Kidney (tissue), 14 donors: ENCODE measurements around the gene ZSCAN12. TPM values are rescaled to one million over a fixed set of nuclear protein-coding genes. Genes with fewer than 3 reads are reported as not detected.

ENCODE experiments used
- DNase-seq, 5 donors: peaks; one replicate each; pipeline ENCODE4 v3.0.0-alpha.2; 2013 to 2020
- FAIRE-seq: peaks from 2 replicates; lab custom pipeline; 2012; peaks lifted over from hg19 to GRCh38; lab: Jason Lieb, UNC
- H3K27ac ChIP-seq, 2 donors: one replicate each; pipeline ENCODE4 v1.7.0; 2013; ENCODE audit warnings: low read depth in 2 of 2, low read length in 2 of 2, inconsistent platforms in 1 of 2
- H3K27me3 ChIP-seq: one replicate; pipeline ENCODE4 v1.7.1; 2013; ENCODE audit warnings: low read length, inconsistent platforms; ENCODE audit not compliant: control insufficient read depth, insufficient read depth
- H3K36me3 ChIP-seq, 3 donors: one replicate each; pipeline versions ENCODE4 v1.7.0 to v1.7.1; 2013; ENCODE audit warnings: low read length in 3 of 3, control low read depth in 1 of 3, inconsistent platforms in 1 of 3; ENCODE audit not compliant: insufficient read depth in 3 of 3, control insufficient read depth in 2 of 3
- H3K4me1 ChIP-seq, 3 donors: one replicate each; pipeline versions ENCODE4 v1.7.0 to v1.7.1; 2013; ENCODE audit warnings: low read length in 3 of 3, inconsistent platforms in 1 of 3, low read depth in 1 of 3; ENCODE audit not compliant: control insufficient read depth in 2 of 3, insufficient read depth in 2 of 3
- H3K4me3 ChIP-seq, 3 donors: one replicate each; pipeline versions ENCODE4 v1.7.0 to v1.8.1; 2013; ENCODE audit warnings: low read length in 3 of 3, control low read depth in 1 of 3, inconsistent platforms in 1 of 3
- H3K9ac ChIP-seq, 3 donors: one replicate each; pipeline versions ENCODE4 v1.7.0 to v1.7.1; 2013; ENCODE audit warnings: low read length in 3 of 3, control low read depth in 1 of 3, inconsistent platforms in 1 of 3
- H3K9me3 ChIP-seq, 3 donors: one replicate each; pipeline versions ENCODE4 v1.7.0 to v1.7.1; 2013; ENCODE audit warnings: low read length in 3 of 3, control low read depth in 1 of 3, inconsistent platforms in 1 of 3; ENCODE audit not compliant: control insufficient read depth in 2 of 3, insufficient read depth in 1 of 3
- CTCF ChIP-seq: IDR thresholded peaks from 3 replicates; pipeline ENCODE4 v1.5.1; 2012; ENCODE audit warnings: mild to moderate bottlenecking, moderate library complexity, borderline replicate concordance; ENCODE audit not compliant: insufficient read depth; ENCODE audit errors: extremely low read depth
- intact Hi-C: fragments of 100-400 bp; cut with DNase I; formaldehyde crosslinking; loops from one replicate; pipeline ENCODE4 v1.11.1; 2022
- polyA plus RNA-seq: library from polyadenylated mRNA; stranded (reverse); fragments of 350-450 nt; fragmentation: Illumina TruSeq; extraction: RNeasy Lipid Tissue Mini Kit (QIAGEN cat#74804); gene quantifications from one replicate; pipeline ENCODE4 v1.2.3, GENCODE V29; 2014; ENCODE audit warnings: low read depth, low replicate concordance; ENCODE audit not compliant: insufficient read depth
- total RNA-seq: library from RNA; stranded (reverse); fragmentation: NEBNext Ultra II Directional; extraction: Animal tissue kit (Norgen Biotek cat#: 25700); gene quantifications from one replicate; pipeline ENCODE4 v1.2.1, GENCODE V29; 2021
- donor health status: control.
- donor health status: control.
- donor health status: control.
- donor health status: control.
- donor health status: control.
- donor health status: DM: yes; HTN: yes; CAD: no.
- donor health status: Normal renal cell carcinoma (clear cell type).

The ZSCAN12 gene
- total and polyA plus RNA-seq, 2 donors from 2014 or later, result 1.3 to 7.9 TPM

- H3K27me3 ChIP-seq, result no peaks in the 10 kb centered on the region
- no peak for TF ChIP-seq CTCF
- H3K9ac ChIP-seq, result no peak overlapping the region
- intact Hi-C loops, result no loop called here
- DNase-seq, result peak in 2 of 5 donors; percentile 13 to 30
- H3K9me3 ChIP-seq, result no peaks in the 10 kb centered on the region
- H3K4me3 ChIP-seq, result no peak overlapping the region
- H3K36me3 ChIP-seq, result peaks cover 7 to 21% (median 18%) of the 10 kb centered on the region in 3 donors
- H3K4me1 ChIP-seq, result peaks cover 0 to 3% (median 0%) of the 10 kb centered on the region in 3 donors
- no peak for FAIRE-seq
- no peak overlapping the region for H3K27ac ChIP-seq
Observed at GRCh38 chr6:28393912-28394662, 5.5 kb downstream of the ZSCAN12 start.

- Histone ChIP-seq H3K27me3 (no peaks in the 10 kb centered on the region), H3K36me3 (peaks cover 7 to 28% (median 21%) of the 10 kb centered on the region in 3 donors), H3K4me1 (no peaks in the 10 kb centered on the region), H3K9me3 (no peaks in the 10 kb centered on the region), H3K9ac (no peak overlapping the region), H3K27ac (no peak overlapping the region), H3K4me3 (no peak overlapping the region)
- FAIRE-seq, result no peak
- intact Hi-C loops, result no loop called here
- no peak for TF ChIP-seq CTCF
- no peak for DNase-seq
Observed at GRCh38 chr6:28390688-28391087, 8.9 kb downstream of the ZSCAN12 start.

- no peaks in the 10 kb centered on the region for H3K27me3 ChIP-seq
- TF ChIP-seq CTCF, result no peak
- H3K9me3 ChIP-seq, result no peaks in the 10 kb centered on the region
- no peak overlapping the region for H3K9ac ChIP-seq
- no peaks in the 10 kb centered on the region for H3K4me1 ChIP-seq
- intact Hi-C loops, result no loop called here
- no peak overlapping the region for H3K4me3 ChIP-seq
- FAIRE-seq, result no peak
- no peak overlapping the region for H3K27ac ChIP-seq
- no peak for DNase-seq
- H3K36me3 ChIP-seq, result peaks cover 3 to 18% (median 6%) of the 10 kb centered on the region in 3 donors
Observed at GRCh38 chr6:28384143-28384533, 15.4 kb downstream of the ZSCAN12 start.
